ENCODE results near the gene AMOTL1. TPM values are rescaled to one million over a fixed set of nuclear protein-coding genes. Genes with fewer than 3 reads are reported as not detected.
A peak's percentile ranks its signal among the peaks of the same experiment; 100 is the strongest.

AMOTL1 gene
- total and polyA plus RNA-seq, 12 donors = 3.1 to 115 (median 68.3) TPM

DNA sequence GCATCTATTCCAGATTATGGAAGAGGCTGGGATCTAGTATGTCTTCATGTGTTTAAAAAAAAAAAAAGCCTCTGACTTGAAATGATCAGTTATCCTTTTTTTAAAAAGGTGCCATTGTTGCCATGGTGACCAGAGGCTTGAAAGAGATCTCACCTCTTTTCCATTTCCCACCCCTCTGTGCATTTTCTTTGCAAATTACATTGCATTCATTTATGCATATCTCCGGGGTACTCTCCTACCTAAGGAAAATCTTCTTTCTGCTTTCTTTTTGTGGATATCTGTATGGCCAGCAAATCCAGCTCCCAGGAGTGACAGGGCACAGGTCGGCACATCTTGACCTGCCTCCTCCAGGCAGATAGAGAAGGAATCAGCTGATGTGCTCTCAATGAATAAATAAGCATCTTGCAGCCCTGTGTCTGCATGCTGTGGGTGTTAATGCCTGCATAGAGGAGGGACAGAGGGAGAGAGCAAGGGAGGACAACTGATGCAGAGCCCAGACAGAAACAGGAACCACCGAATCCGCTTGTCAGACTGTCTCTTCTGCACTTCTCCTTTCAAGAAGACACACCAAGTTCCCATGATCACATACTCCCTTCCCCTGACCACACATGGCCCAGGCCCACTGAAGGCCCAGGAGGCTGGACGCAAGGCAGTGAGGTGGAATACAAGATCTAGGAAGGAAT is 154.3 kb downstream of the AMOTL1 start:
- Histone ChIP-seq H3K4me1 (peaks cover 2 to 35% (median 26%) of the 10 kb centered on the region in 9 donors), H3K36me3 (no peaks in the 10 kb centered on the region), H3K4me3 (no peak overlapping the region), H3K9me3 (no peaks in the 10 kb centered on the region), H3K27me3 (no peaks in the 10 kb centered on the region), H3K27ac (no peak overlapping the region)
- TF ChIP-seq, protein P1, sequence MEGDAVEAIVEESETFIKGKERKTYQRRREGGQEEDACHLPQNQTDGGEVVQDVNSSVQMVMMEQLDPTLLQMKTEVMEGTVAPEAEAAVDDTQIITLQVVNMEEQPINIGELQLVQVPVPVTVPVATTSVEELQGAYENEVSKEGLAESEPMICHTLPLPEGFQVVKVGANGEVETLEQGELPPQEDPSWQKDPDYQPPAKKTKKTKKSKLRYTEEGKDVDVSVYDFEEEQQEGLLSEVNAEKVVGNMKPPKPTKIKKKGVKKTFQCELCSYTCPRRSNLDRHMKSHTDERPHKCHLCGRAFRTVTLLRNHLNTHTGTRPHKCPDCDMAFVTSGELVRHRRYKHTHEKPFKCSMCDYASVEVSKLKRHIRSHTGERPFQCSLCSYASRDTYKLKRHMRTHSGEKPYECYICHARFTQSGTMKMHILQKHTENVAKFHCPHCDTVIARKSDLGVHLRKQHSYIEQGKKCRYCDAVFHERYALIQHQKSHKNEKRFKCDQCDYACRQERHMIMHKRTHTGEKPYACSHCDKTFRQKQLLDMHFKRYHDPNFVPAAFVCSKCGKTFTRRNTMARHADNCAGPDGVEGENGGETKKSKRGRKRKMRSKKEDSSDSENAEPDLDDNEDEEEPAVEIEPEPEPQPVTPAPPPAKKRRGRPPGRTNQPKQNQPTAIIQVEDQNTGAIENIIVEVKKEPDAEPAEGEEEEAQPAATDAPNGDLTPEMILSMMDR (IDR thresholded peaks at IDR 0.05) = no peak
- DNase-seq = no peak
- no peak for ATAC-seq
- 72 to 79% methylated on average over 5 of the region's 5 CpGs for WGBS, 2 donors
- intact Hi-C loops (cut with DNase I) = no loop called here

DNA sequence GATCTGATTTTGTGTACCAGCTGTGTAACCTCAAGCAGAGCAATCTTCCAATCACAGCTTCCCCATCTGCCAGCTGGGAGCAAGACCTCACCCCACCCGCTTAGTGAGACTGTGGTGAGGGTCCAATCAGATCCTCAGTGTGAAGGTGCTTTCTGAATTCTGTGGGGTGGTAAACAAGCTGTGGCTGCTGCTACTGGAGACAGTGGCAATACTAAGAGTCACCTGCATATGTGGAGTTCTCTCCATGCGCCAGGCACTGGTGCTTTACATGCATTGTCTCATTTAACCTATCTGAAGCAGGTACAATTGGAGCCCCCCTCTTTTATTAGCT is 154.8 kb downstream of the AMOTL1 start:
- Histone ChIP-seq H3K27ac (no peak overlapping the region), H3K27me3 (no peaks in the 10 kb centered on the region), H3K4me3 (no peak overlapping the region), H3K36me3 (no peaks in the 10 kb centered on the region), H3K4me1 (peaks cover 5 to 40% (median 31%) of the 10 kb centered on the region in 9 donors), H3K9me3 (no peaks in the 10 kb centered on the region)
- intact Hi-C loops (cut with DNase I) = no loop called here
- DNase-seq (no peak), ATAC-seq (no peak)
- TF ChIP-seq, protein P1 (IDR thresholded peaks at IDR 0.05) = no peak
- 97 to 98% methylated on average over 2 of the region's 2 CpGs for WGBS, 2 donors

DNA sequence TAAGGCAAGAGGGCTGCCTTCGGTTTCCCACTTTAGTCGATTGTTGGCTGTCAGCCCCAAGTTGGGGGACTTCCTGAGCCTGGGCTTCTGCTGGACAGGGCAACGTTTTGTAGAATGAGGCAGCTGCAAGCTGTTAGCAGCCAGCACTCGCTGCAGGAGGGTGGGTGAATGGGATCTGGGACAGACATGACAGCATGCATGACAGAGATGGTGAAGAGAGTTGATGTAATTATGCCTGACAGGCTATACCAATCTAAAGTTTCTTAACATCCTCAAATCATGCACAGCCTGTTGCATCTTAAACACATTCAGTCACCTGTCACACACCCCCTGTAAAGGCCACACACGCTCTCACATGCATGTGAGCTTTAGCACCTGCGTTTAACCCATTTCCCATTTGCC is 156.0 kb downstream of the AMOTL1 start:
- Histone ChIP-seq H3K27ac (peak overlapping the region in 2 of 10 donors; percentile 85 to 90), H3K4me1 (peaks cover 10 to 52% (median 40%) of the 10 kb centered on the region in 9 donors), H3K27me3 (no peaks in the 10 kb centered on the region), H3K36me3 (no peaks in the 10 kb centered on the region), H3K9me3 (no peaks in the 10 kb centered on the region), H3K4me3 (no peak overlapping the region)
- DNase-seq (no peak), ATAC-seq (no peak)
- intact Hi-C loops (cut with DNase I) = no loop called here
- TF ChIP-seq, protein P1 (IDR thresholded peaks at IDR 0.05) = no peak
- 53 to 55% methylated on average over 6 of the region's 6 CpGs for WGBS, 2 donors

DNA sequence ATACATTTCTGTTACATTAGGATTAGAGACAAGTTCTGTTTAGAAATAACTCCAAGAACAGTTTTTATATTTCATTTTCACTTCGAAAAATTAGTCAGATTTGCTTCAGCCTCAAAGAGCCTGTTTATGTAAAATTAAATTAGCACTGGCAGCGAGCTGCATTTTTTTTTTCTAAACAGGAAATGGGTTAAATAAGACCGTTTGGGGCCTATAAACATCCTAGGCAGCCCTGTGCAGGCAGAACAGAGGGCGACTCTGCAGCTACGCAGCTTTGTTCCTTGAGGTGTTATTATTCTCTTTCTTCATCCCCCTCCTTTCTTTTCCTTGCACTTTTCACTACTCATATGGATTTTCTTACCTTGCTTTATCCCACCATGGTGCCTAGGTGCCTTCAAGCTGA is 156.5 kb downstream of the AMOTL1 start:
- TF ChIP-seq, protein P1 (IDR thresholded peaks at IDR 0.05) = no peak
- peak overlapping the region in 7 of 10 donors; percentile 15 to 90 (median 64) for H3K27ac ChIP-seq
- H3K4me3 ChIP-seq = no peak overlapping the region
- ATAC-seq (no peak), DNase-seq (no peak)
- no peaks in the 10 kb centered on the region for H3K36me3 ChIP-seq
- H3K4me1 ChIP-seq = peaks cover 10 to 56% (median 40%) of the 10 kb centered on the region in 9 donors
- no peaks in the 10 kb centered on the region for H3K9me3 ChIP-seq
- 44 to 57% methylated on average over 5 of the region's 5 CpGs for WGBS, 2 donors
- H3K27me3 ChIP-seq = no peaks in the 10 kb centered on the region
- intact Hi-C loops (cut with DNase I) = no loop called here
